ENCODE results near the gene ATAD3B. TPM values are rescaled to one million over a fixed set of nuclear protein-coding genes. Genes with fewer than 3 reads are reported as not detected.
"Not testable (repeated sequence)": the region's sequence is repeated elsewhere in the genome, so short reads cannot be mapped to it uniquely, and the experiment has no call there.

ATAD3B gene
- total RNA-seq, 1 donor from 2014 or later: 14.2 TPM

- H3K4me1 ChIP-seq: no peaks in the 10 kb centered on the region
- DNase-seq (ENCODE audit: low spot score in 2 of 2): no peak
- peaks cover 64 to 79% of the 10 kb centered on the region in 2 donors for H3K36me3 ChIP-seq
- H3K27ac ChIP-seq: no peak overlapping the region
- H3K4me3 ChIP-seq: no peak overlapping the region
- TF ChIP-seq CTCF (IDR thresholded peaks at IDR 0.05): no peak
- H3K27me3 ChIP-seq: no peaks in the 10 kb centered on the region
- intact Hi-C loops (cut with DNase I): no loop called here
- peaks cover 0 to 9% of the 10 kb centered on the region in 2 donors for H3K9me3 ChIP-seq
These were observed 16.1 kb downstream of the ATAD3B start for GRCh38 chr1:1487701-1488100.

DNA sequence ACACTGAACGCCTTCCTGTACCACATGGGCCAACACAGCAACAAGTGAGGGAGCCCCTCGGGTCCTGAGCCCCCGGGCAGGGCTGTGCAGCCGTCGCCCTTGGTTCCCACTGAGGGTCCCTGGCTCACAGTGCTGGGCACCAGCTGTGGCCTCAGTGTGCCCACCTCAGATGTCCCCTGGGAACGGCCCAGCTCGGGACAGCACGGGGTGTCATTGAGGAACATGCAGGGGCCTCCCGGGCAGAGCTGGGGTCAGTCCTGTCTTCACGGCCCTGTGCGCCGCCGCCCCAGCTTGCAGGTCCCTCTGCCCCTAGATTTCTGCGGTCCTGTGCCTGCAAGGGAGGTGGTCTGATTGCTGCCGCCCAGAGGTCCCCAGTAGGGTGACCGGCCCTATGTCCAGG is 17.7 kb downstream of the ATAD3B start:
- Histone ChIP-seq H3K4me1 (no peaks in the 10 kb centered on the region), H3K27ac (no peak overlapping the region), H3K27me3 (no peaks in the 10 kb centered on the region), H3K9me3 (peaks cover 0 to 18% of the 10 kb centered on the region in 2 donors), H3K4me3 (no peak overlapping the region), H3K36me3 (peaks cover 58 to 82% of the 10 kb centered on the region in 2 donors)
- DNase-seq (ENCODE audit: low spot score in 2 of 2): no peak
- intact Hi-C loops (cut with DNase I): no loop called here
- TF ChIP-seq CTCF (IDR thresholded peaks at IDR 0.05): no peak

DNA sequence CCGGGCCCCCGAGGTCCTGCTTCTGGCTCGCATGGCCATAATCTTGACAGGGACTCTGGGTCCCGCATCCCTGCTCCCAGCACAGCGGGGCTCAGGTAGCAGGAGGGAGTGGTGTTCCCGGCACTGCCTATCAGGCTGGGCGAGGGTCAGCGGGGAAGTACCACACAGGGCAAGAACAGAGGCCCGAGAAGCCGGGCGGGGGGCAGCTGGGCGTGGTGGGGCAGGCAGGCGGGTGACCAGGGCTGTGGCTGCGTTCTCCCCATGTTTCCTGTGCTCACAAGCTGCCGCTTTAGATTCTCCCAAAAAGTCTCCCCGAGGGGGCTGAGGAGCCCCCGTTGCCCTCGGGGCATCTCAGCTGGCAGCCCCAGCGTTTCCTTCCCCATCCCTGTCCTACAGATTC is 18.3 kb downstream of the ATAD3B start:
- intact Hi-C loops (cut with DNase I): no loop called here
- H3K27me3 ChIP-seq: no peaks in the 10 kb centered on the region
- peaks cover 0 to 18% of the 10 kb centered on the region in 2 donors for H3K9me3 ChIP-seq
- no peak overlapping the region for H3K27ac ChIP-seq
- H3K4me1 ChIP-seq: no peaks in the 10 kb centered on the region
- TF ChIP-seq CTCF (IDR thresholded peaks at IDR 0.05): no peak
- DNase-seq (ENCODE audit: low spot score in 2 of 2): no peak
- H3K36me3 ChIP-seq: peaks cover 61 to 82% of the 10 kb centered on the region in 2 donors
- H3K4me3 ChIP-seq: no peak overlapping the region

GRCh38 chr1:1490633-1491230 is 19.2 kb downstream of the ATAD3B start:
- peaks cover 0 to 18% of the 10 kb centered on the region in 2 donors for H3K9me3 ChIP-seq
- H3K36me3 ChIP-seq: peaks cover 58 to 81% of the 10 kb centered on the region in 2 donors
- H3K27ac ChIP-seq: no peak overlapping the region
- no peak overlapping the region for H3K4me3 ChIP-seq
- DNase-seq (ENCODE audit: low spot score in 2 of 2): no peak
- no peak for TF ChIP-seq CTCF (IDR thresholded peaks at IDR 0.05)
- H3K4me1 ChIP-seq: no peaks in the 10 kb centered on the region
- no peaks in the 10 kb centered on the region for H3K27me3 ChIP-seq
- intact Hi-C loops (cut with DNase I): no loop called here

- no peak overlapping the region for H3K27ac ChIP-seq
- no peaks in the 10 kb centered on the region for H3K27me3 ChIP-seq
- H3K36me3 ChIP-seq: peaks cover 57 to 80% of the 10 kb centered on the region in 2 donors
- no peak for TF ChIP-seq CTCF (IDR thresholded peaks at IDR 0.05)
- H3K4me1 ChIP-seq: no peaks in the 10 kb centered on the region
- H3K4me3 ChIP-seq: no peak overlapping the region
- no peak for DNase-seq (ENCODE audit: low spot score in 2 of 2)
- H3K9me3 ChIP-seq: peaks cover 0 to 18% of the 10 kb centered on the region in 2 donors
- intact Hi-C loops (cut with DNase I): no loop called here
These were observed 20.0 kb downstream of the ATAD3B start for GRCh38 chr1:1491601-1492000.

DNA sequence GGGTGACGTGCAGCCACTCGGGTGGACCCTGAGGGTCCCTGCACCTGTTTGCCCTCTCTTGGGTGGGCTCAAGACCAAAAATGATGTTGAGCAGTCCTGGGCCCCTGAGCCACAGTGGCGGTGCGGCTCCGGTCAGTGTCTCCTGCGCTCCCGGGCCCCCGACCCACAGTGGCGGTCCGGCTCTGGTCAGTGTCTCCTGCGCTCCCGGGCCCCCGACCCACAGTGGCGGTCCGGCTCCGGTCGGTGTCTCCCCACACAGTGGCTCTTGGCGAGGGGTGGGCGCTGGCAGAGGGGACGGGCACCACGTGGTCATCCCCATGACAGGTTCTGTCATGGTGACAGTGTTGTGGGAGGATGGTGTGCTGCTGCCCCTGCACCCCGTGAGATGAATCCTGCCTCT is 22.7 kb downstream of the ATAD3B start:
- H3K4me1 ChIP-seq; H3K4me3 ChIP-seq; DNase-seq (ENCODE audit: low spot score in 2 of 2); H3K27ac ChIP-seq; H3K27me3 ChIP-seq; intact Hi-C loops (cut with DNase I): not testable (repeated sequence)
- peaks cover 37 to 59% of the 10 kb centered on the region in 2 donors for H3K36me3 ChIP-seq
- peaks cover 0 to 18% of the 10 kb centered on the region in 2 donors for H3K9me3 ChIP-seq

DNA sequence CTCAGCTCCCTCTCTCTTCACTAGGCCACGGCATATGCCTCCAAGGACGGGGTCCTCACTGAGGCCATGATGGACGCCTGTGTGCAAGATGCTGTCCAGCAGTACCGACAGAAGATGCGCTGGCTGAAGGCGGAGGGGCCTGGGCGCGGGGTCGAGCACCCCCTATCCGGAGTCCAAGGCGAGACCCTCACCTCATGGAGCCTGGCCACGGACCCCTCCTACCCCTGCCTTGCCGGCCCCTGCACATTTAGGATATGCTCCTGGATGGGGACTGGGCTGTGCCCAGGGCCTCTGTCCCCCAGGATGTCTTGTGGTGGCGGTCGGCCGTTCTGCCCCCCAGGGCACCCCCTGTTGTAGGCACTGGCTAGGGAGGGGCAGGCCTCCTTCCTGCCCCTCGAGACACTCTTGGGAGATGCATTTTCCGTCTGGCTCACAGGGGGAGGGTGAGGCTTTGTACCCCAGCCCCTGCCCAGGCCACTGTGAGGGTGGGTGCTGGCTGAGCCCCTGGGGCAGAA is 24.0 kb downstream of the ATAD3B start:
- H3K4me3 ChIP-seq; H3K4me1 ChIP-seq; H3K27me3 ChIP-seq; intact Hi-C loops (cut with DNase I); DNase-seq (ENCODE audit: low spot score in 2 of 2); H3K27ac ChIP-seq: not testable (repeated sequence)
- Histone ChIP-seq H3K9me3 (peaks cover 0 to 18% of the 10 kb centered on the region in 2 donors), H3K36me3 (peaks cover 28 to 47% of the 10 kb centered on the region in 2 donors)
